ENCODE results near the gene DMD.

Gene DMD

DNA sequence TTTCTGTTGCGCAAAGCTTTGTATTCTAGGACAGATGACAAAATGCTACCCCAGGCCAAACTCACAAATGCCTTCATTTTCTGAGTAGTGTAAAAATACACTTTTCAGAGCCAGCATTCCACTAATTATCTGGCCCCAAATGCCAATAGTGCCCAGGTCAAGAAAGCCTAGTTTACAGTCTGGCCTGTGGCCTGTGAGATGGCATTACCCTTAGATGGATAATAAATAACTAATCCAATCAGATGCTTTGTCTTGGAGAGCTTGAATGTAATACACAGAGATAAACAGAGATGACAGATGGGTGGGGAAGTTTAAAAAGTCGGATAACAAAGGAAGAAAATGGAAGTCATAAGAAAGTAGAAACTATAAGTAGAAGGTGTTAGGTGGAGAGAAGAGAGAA, 1874.9 kb downstream of the DMD start:
- TF ChIP-seq CTCF (conservative IDR thresholded peaks at IDR 0.05; ENCODE audit: control insufficient read depth, insufficient read depth, low read depth, low read length), result no peak
- no peak overlapping the region for H3K4me3 ChIP-seq (ENCODE audit: control insufficient read depth, low read depth, low read length)
- no peak for DNase-seq (ENCODE audit: low read depth)

GRCh38 chrX:31334997-31335396, 1876.4 kb downstream of the DMD start:
- no peak for TF ChIP-seq CTCF (conservative IDR thresholded peaks at IDR 0.05; ENCODE audit: control insufficient read depth, insufficient read depth, low read depth, low read length)
- no peak for DNase-seq (ENCODE audit: low read depth)
- no peak overlapping the region for H3K4me3 ChIP-seq (ENCODE audit: control insufficient read depth, low read depth, low read length)

DNA sequence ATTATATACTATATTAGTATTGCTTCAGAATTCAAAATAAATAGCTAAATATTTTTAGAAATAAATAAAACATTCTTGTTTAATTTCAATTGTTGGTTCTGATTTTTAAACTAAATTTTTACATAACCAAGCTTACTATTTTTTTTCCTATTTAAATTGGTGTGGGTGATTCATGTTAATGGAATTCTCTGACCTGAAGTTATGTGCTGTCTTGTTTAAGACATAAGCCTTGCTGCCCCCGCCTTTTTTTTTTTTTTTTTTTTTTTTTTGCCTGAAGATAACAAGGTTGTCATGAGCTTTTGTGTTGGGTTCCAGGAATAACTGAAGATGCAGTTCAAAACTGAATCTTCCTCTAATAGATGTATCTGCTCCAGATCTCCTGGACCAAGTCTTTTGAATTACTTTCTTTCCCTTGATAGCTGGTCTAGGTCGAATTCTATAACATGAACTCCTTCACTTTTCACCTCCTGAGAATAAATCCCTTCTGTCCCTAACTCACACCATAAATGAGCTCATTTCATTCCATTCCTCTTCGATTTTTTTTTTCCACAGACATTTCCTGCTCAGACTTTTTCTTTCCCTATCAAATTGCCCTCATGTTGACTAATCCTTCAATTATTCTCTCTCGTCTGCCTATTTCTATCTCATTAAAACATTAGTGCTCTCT, 1878.1 kb downstream of the DMD start:
- peak; percentile 64 for DNase-seq (ENCODE audit: low read depth)
- no peak for TF ChIP-seq CTCF (conservative IDR thresholded peaks at IDR 0.05; ENCODE audit: control insufficient read depth, insufficient read depth, low read depth, low read length)

DNA sequence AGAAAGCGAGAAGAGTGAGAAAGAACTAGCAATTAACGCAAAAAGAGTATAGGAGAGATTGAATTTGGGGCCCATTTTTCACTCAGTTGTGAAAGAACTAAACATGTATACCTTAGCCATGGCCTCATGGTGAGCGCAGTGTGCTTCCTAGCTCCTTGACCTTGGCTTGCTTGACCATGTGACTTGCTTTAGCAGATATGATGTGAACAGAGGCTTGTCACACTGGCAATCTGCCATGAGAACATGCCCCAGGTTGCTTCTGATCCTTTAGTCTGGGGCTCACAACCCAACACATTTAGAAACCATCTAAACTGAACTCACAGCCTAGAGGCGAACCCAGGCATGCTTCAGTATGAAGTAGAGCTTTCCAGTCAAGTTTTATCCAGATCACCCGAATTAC, 1879.4 kb downstream of the DMD start:
- no peak for TF ChIP-seq CTCF (conservative IDR thresholded peaks at IDR 0.05; ENCODE audit: control insufficient read depth, insufficient read depth, low read depth, low read length)
- no peak for DNase-seq (ENCODE audit: low read depth)
- H3K4me3 ChIP-seq (ENCODE audit: control insufficient read depth, low read depth, low read length), result no peak overlapping the region

More for the DNA sequence above, 1878.1 kb downstream of the DMD start:
- H3K4me3 ChIP-seq (ENCODE audit: control insufficient read depth, low read depth, low read length), result no peak overlapping the region

GRCh38 chrX:31331015-31331414, 1880.3 kb downstream of the DMD start:
- no peak for TF ChIP-seq CTCF (conservative IDR thresholded peaks at IDR 0.05; ENCODE audit: control insufficient read depth, insufficient read depth, low read depth, low read length)
- no peak for DNase-seq (ENCODE audit: low read depth)
- no peak overlapping the region for H3K4me3 ChIP-seq (ENCODE audit: control insufficient read depth, low read depth, low read length)

- TF ChIP-seq CTCF (conservative IDR thresholded peaks at IDR 0.05; ENCODE audit: control insufficient read depth, insufficient read depth, low read depth, low read length), result no peak
- no peak for DNase-seq (ENCODE audit: low read depth)
- H3K4me3 ChIP-seq (ENCODE audit: control insufficient read depth, low read depth, low read length), result no peak overlapping the region
Observed at GRCh38 chrX:31329298-31329697, 1882.1 kb downstream of the DMD start.

- TF ChIP-seq CTCF (conservative IDR thresholded peaks at IDR 0.05; ENCODE audit: control insufficient read depth, insufficient read depth, low read depth, low read length), result no peak
- no peak overlapping the region for H3K4me3 ChIP-seq (ENCODE audit: control insufficient read depth, low read depth, low read length)
- no peak for DNase-seq (ENCODE audit: low read depth)
Observed at GRCh38 chrX:31323658-31324057, 1887.7 kb downstream of the DMD start.

Data from fibroblast of mammary gland (primary cell).